ENCODE data around the gene BAHCC1.

DNA sequence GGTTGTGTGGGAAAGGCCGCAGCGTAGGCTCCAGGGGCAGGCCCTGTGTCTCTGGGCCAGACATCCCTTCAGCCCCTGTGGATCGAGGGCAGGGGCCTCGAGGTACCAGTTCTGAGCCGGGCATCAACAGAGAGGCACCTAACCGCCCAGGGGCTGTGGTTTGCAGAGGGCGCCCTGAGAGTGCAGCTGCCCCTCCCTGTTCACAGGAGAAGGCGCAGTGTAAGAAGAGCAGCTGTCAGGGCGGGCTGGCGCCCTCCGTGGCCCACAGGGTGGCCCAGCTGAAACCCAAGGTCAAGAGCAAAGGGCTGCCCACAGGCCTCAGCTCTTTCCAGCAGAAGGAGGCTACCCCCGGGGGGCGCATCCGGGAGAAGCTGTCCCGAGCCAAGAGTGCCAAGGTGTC lies 60.8 kb downstream of the BAHCC1 start:
- TF ChIP-seq, protein P1, sequence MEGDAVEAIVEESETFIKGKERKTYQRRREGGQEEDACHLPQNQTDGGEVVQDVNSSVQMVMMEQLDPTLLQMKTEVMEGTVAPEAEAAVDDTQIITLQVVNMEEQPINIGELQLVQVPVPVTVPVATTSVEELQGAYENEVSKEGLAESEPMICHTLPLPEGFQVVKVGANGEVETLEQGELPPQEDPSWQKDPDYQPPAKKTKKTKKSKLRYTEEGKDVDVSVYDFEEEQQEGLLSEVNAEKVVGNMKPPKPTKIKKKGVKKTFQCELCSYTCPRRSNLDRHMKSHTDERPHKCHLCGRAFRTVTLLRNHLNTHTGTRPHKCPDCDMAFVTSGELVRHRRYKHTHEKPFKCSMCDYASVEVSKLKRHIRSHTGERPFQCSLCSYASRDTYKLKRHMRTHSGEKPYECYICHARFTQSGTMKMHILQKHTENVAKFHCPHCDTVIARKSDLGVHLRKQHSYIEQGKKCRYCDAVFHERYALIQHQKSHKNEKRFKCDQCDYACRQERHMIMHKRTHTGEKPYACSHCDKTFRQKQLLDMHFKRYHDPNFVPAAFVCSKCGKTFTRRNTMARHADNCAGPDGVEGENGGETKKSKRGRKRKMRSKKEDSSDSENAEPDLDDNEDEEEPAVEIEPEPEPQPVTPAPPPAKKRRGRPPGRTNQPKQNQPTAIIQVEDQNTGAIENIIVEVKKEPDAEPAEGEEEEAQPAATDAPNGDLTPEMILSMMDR (IDR thresholded peaks at IDR 0.05): no peak
- TF ChIP-seq POLR2A (IDR thresholded peaks at IDR 0.05) (no peak), POLR2AphosphoS5 (IDR thresholded peaks at IDR 0.05) (no peak)

Measured in prostate gland (tissue), 2 donors.